Chondrocyte (in vitro differentiated cells): ENCODE results near the gene GPX2. TPM values are rescaled to one million over a fixed set of nuclear protein-coding genes. Genes with fewer than 3 reads are reported as not detected.
A peak's percentile ranks its signal among the peaks of the same experiment; 100 is the strongest.

Experiments
- DNase-seq: peaks from one replicate; pipeline ENCODE4 v3.0.0; 2021; ENCODE audit warnings: mixed read lengths, low spot score
- H3K27ac Mint-ChIP-seq: one replicate; pipeline ENCODE4 v1.8.0; 2021; ENCODE audit warnings: mild to moderate bottlenecking, moderate library complexity, mixed read lengths; ENCODE audit not compliant: unreplicated experiment
- H3K27me3 Mint-ChIP-seq: 2 replicates; pipeline ENCODE4 v1.8.0; 2021; ENCODE audit warnings: low read depth, mixed read lengths
- H3K36me3 Mint-ChIP-seq: 2 replicates; pipeline ENCODE4 v1.8.0; 2021; ENCODE audit warnings: low read depth, mixed read lengths
- H3K4me1 Mint-ChIP-seq: 2 replicates; pipeline ENCODE4 v1.8.0; 2021; ENCODE audit warnings: low read depth, mild to moderate bottlenecking, mixed read lengths
- H3K4me3 Mint-ChIP-seq: one replicate; pipeline ENCODE4 v1.8.0; 2021; ENCODE audit warnings: mild to moderate bottlenecking, moderate library complexity, mixed read lengths; ENCODE audit not compliant: unreplicated experiment
- H3K9me3 Mint-ChIP-seq: 2 replicates; pipeline ENCODE4 v1.8.0; 2021; ENCODE audit warnings: low read depth, mixed read lengths
- total RNA-seq: library from RNA; stranded (reverse); gene quantifications from 3 replicates; pipeline ENCODE4 v1.2.1, GENCODE V29; 2021
- TF ChIP-seq, protein P1 (sequence below): fragments of 200-600 bp; sonication (generic); IDR thresholded peaks from 2 replicates; pipeline ENCODE4 v1.5.0; 2021; ENCODE audit warnings: antibody characterized with exemption, mild to moderate bottlenecking, moderate library complexity

Gene GPX2
- total RNA-seq, 1 donor from 2014 or later, result not detected

DNA sequence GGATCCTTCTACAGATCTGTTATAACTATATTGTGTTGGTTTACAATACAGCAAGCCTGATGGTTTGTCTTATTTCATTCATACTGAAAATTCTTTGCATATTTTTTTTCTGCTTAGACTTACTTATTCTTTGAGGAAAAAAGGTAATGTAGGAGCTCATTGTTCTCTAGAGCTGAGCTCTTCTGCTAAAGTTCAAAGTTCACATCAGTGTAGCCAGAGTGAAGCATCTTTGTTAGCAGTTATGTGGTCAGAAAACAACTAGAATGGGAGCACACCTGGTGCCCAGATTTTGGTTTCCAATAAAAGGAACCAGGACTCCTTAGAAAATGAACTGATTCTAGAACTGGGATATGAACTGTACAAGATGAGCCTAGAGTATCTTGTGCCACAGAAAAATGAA, 10.3 kb downstream of the GPX2 start:
- Mint-ChIP-seq H3K4me3 (no peak overlapping the region), H3K9me3 (no peaks in the 10 kb centered on the region), H3K4me1 (peaks cover 31% of the 10 kb centered on the region), H3K27ac (peak overlapping the region; percentile 10), H3K36me3 (peaks cover 8% of the 10 kb centered on the region), H3K27me3 (no peaks in the 10 kb centered on the region)
- TF ChIP-seq, protein P1, sequence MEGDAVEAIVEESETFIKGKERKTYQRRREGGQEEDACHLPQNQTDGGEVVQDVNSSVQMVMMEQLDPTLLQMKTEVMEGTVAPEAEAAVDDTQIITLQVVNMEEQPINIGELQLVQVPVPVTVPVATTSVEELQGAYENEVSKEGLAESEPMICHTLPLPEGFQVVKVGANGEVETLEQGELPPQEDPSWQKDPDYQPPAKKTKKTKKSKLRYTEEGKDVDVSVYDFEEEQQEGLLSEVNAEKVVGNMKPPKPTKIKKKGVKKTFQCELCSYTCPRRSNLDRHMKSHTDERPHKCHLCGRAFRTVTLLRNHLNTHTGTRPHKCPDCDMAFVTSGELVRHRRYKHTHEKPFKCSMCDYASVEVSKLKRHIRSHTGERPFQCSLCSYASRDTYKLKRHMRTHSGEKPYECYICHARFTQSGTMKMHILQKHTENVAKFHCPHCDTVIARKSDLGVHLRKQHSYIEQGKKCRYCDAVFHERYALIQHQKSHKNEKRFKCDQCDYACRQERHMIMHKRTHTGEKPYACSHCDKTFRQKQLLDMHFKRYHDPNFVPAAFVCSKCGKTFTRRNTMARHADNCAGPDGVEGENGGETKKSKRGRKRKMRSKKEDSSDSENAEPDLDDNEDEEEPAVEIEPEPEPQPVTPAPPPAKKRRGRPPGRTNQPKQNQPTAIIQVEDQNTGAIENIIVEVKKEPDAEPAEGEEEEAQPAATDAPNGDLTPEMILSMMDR, result no peak
- DNase-seq, result no peak

DNA sequence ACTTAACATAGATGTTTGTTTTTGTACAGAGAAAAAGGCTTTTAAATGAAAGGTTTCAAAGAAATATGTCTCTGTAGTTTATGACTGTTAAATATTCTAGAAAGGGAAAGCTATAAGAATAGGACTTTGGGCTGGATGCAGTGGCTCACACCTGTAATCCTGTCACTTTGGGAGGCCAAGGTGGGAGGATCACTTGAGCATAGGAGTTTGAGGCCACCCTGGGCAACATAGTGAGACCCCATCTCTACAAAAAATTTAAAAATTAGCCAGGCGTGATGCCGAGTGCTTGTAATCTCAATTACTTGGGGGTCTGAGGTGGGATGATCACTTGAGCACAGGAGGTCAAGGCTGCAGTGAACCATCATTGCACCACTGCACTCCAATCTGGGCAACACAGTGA, 11.4 kb downstream of the GPX2 start:
- H3K4me3 Mint-ChIP-seq, result no peak overlapping the region
- H3K36me3 Mint-ChIP-seq, result peaks cover 10% of the 10 kb centered on the region
- DNase-seq, result no peak
- H3K27ac Mint-ChIP-seq, result no peak overlapping the region
- H3K27me3 Mint-ChIP-seq, result no peaks in the 10 kb centered on the region
- TF ChIP-seq, protein P1, result no peak
- H3K9me3 Mint-ChIP-seq, result no peaks in the 10 kb centered on the region
- H3K4me1 Mint-ChIP-seq, result peaks cover 20% of the 10 kb centered on the region

DNA sequence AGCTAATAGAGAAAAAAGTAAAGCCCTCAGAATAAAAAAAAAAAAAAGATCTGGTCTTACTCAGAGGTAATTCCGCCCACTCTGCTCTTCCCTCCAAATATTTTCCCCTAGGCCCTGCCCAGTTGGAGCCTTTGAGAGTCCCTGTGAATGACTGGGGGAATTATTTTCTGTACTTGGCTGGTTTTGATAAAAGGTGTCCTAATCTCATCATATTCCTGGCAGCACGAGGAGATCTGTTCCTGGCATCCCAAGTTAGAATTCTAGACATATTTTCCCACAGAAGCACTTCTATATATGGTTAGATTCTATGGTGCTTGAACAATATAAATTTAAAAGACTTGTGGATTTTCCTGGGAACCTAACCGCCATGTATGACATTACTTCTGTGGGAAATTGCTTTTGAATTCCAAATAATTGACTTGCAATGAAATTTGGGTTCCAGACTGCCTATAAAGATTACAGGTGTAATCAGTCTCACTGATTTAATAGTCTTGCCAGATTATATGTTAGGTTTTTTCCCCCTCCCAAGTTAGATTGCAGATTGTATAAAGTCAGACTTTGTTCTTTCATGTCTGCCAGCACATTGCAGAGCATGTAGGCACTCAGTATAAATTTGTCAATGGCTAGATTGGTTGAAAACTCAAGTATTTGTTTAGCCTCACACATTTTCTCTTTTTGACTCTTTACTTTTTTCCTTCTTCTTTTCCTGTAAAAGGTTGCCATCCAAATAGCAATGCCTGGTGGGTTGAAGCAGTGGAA, 12.3 kb downstream of the GPX2 start:
- Mint-ChIP-seq H3K27me3 (no peaks in the 10 kb centered on the region), H3K4me3 (no peak overlapping the region), H3K4me1 (peaks cover 11% of the 10 kb centered on the region), H3K36me3 (peaks cover 10% of the 10 kb centered on the region), H3K27ac (no peak overlapping the region), H3K9me3 (no peaks in the 10 kb centered on the region)
- no peak for DNase-seq
- TF ChIP-seq, protein P1, result no peak

DNA sequence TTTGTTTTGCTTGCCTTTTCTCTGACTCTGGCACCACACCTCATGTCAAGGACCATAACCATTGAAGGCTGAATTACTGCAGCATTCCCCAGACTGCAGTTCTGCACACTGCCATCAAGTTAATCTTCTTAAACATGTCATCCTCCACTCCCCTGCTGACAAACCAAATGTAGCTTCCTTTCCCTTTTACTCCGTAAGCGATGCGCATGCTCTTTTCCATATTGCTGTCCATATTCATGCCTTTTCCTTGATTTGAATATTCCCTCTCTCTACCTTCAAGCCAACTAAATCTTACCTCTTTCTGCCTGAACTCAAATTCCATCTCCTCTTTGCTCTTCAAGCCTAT, 13.6 kb downstream of the GPX2 start:
- Mint-ChIP-seq H3K9me3 (no peaks in the 10 kb centered on the region), H3K27ac (no peak overlapping the region), H3K36me3 (peaks cover 7% of the 10 kb centered on the region), H3K4me3 (no peak overlapping the region), H3K4me1 (peaks cover 10% of the 10 kb centered on the region), H3K27me3 (no peaks in the 10 kb centered on the region)
- TF ChIP-seq, protein P1, result no peak
- DNase-seq, result no peak

DNA sequence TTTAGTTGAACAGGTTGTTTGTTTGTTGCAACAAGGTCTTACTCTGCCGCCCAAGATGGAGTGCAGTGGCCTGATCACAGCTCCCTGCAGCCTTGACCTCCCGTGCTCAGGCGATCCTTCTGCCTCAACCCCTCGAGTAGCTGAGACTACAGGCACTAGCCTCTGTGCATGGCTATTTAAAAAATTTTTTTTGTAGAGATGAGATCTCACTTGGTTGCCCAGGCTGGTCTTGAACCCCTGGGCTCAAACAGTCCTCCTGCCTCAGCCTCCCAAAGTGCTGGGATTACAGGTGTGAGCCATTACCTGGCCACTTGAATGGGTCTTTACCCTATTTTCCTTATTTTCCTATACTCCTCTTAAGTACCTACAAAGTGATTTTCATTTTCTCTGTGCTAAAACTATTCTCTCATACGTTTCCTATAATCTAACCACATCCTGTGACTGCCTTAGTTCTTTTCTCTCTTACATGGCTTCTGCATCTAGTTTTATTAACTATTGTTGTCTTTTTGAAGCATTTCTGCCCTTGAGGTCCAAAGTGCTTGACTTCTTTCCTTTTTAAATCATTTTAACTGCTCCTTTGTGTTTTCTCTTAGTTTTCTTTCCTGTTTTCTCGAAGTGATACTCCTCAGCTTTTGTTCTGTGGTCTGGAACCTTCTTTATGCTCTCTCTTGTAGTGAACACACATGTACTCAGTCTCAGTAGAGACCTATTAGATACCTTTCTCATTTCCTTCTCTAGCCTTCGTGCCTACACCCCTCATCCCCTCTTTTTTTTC, 14.1 kb downstream of the GPX2 start:
- Mint-ChIP-seq H3K27ac (no peak overlapping the region), H3K4me3 (no peak overlapping the region), H3K36me3 (peaks cover 7% of the 10 kb centered on the region), H3K9me3 (no peaks in the 10 kb centered on the region), H3K27me3 (no peaks in the 10 kb centered on the region), H3K4me1 (peaks cover 15% of the 10 kb centered on the region)
- TF ChIP-seq, protein P1, result no peak
- DNase-seq, result no peak
